Measurements from ENCODE around the gene WDR4.
"Not testable (repeated sequence)": the region's sequence is repeated elsewhere in the genome, so short reads cannot be mapped to it uniquely, and the experiment has no call there.

Gene WDR4

DNA sequence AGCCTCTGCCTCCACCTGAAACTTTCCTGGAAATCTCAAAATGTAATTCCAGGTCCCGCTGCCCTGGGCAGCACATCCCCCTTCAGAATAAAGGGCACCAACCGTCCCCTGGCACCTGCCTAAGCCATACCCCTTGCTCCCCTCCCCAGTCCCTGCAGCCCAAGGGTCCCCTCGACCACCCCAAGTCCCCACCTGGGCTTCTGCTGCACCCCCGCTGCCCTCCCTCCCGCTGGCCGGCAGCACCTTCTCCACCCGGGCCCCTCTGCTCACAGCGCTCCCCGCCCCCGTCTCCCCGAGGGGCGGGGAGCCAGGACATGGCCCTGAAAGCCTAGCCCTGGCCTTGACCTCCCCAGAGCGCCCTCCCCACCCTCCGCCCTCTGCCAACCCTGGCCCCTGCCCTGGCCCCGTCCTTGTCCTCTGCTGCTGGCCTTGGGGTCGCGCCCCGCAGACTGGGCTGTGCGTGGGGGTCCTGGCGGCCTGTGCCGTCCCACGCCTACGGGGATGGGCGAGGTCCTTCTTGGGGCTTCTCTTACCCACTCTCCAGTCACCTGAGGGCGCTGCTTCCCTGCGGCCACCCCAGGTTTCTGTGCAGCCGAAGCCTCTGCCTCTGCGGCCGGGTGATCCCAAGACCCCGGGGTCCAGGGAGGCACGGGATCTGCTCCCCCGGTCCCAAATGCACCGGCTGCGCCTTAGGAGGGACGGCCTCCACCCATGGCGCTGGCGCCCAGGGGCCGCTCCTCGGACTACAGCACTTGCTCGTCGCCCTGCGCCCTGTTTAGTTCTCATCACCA lies 41.7 kb downstream of the WDR4 start:
- no peak for DNase-seq

DNA sequence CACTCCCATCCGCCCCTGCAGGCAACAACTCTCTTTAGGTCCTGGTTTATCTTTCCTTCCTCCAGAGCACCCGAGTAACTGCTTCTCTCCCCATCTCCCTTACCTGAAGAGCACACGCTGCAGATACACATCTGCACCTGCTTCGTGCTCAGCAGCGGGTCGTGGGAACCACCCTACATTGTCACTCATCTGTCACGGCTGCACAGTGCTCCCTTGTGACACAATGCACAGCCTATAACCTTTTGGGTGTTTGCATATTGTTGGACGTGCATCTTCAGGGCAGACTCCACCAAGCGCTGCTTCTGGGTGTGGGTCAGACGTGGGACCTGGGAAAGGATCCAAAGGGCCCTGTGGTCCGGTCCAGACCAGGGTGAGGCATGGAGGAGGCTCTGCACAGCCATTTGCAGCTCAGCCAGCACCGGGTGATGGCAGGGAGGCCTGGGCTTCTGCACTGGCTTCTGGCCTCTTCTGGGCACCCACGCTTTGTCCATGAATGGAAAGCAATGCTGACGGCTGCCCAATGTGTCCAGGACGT lies 42.5 kb downstream of the WDR4 start:
- DNase-seq = no peak

DNA sequence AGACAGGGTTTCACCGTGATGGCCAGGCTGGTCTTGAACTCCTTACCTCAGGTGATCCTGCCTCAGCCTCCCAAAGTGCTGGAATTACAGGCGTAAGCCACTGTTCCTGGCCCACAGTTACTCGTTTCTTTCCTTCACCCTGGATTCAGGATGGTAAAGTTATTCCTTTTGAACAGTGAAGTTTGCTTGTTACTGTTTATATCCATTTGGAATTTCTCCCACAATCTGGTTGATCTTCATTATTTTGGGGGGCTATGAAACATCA lies 43.0 kb downstream of the WDR4 start:
- no peak for DNase-seq

DNA sequence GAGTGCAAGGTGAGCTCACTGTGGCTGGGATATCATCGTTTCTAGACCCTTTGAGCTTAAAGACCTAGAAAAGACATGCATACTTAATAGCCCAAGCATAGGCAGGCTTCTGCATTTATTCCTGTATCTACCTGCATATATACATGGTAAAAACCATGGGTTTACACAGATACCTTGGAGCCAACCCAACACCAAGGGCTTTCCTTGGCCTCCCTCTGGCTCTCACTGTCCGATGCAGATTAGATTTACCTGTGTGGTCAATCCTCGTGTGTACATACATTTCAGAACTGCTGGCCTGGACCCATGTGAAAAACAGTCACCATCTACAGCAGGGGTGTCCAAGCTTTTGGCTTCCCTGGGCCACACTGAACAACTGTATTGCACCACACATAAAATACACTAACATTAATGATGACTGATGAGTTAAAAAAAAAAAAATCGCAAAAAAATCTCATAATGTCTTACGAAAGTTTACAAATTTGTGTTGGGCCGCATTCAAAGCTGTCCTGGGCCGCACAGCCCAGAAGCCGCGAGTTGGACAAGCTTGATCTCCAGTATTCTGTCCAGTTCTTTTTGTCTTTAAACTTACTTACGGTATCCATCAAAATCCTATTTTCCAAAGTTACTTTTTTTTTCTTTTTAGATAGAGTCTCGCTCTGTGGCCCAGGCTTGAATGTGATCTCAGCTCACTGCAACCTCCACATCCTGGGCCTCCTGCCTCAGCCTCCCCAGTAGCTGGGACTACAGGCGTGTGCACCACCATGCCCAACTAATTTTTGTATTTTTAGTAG lies 43.5 kb downstream of the WDR4 start:
- DNase-seq = no peak

DNA sequence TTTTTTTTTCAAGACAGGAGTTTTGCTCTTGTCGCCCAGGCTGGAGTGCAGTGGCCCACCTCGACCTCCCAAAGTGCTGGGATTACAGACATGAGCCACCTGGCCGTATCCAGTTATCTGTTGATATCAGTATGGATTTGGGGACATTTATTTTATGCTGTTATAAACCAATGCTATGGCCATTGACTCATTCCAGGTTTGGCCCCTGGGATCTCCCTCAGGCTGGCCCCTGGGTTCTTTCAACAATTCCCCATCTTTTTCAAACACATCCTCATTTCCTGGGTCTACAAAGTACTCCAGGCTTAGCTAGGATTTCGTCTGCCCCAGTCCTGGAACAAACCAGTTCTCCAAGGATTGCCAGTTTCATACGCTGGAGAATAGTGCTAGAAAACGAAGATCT lies 44.1 kb downstream of the WDR4 start:
- no peak for DNase-seq

DNA sequence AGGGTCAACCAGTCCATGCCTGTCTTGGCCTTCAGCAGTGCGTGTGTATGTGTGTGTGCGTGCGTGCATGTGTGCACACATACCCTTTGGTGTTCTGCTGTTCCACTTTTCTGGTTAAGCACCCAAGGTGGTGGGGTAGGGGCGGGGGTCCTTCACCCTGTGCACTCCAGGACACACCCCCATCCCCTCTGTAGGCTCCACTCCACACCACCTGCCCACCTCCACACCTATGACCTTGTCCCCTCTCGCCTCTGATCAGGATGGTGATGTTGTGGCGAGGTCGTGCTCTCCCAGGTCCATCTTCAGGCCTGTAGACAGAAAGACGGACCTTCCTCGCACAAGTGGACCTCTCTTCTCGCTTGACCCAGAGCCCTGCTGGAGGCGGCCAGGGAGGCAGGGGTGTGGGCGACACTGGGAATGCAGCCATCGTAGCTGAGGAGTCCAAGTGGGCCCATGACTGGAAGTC lies 44.6 kb downstream of the WDR4 start:
- DNase-seq = no peak

DNA sequence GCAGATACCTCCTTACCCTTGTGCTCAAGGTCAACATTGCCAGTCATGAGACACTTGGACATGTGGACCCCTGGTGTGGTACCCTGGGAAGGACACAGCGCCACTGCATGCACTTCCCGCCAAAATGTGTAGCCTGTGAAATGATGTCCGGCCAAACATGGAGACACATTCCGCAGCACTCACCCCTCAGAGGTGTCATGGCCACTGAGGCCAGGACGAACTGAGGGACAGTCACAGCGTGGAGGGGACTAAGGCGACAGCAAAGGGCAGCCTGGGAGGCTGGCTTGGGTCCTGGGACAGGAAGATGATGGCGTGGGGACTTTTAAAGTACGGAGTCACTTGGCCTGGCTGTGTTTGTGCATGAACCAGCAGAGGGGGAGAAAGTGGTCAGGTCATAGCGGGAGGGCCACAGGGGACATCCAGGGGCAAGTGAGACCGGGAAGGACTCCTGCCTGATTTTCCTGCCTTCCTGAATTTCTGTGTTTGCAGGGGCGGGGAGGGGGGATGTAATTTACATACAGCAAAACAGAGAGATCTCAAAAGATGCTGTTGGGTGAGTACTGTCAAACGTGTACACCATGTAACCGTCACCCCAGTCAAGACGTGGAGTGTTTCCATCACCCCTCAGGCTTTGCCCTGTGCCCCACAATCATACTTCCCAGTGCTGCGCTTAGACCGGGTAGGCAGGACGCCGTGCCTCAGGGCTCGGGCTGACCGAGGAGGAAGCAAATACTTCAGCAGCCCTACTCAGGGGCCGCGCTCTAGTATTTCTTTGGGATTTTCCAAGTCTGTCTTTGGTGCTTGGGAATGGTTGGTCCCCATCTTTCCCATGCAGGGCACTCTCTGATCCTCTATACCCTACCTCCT lies 45.2 kb downstream of the WDR4 start:
- DNase-seq = no peak

DNA sequence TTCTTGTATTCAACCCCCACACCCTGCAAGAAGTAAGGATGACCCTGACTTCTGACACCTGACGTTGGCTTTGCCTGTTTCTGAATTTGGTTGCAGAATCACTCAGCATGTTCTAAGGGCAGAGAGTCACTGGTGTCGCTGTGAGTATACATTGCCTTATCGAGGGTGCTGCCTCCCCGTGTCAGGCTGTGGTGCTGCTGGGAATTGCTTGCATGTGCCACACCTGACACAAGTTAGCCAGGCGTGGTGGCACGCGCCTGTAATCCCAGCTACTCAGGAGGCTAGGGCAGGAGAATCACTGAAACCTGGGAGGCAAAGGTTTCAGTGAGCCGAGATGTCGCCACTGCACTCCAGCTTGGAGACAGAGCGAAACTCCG lies 45.9 kb downstream of the WDR4 start:
- DNase-seq = peak; percentile 56 to 80

DNA sequence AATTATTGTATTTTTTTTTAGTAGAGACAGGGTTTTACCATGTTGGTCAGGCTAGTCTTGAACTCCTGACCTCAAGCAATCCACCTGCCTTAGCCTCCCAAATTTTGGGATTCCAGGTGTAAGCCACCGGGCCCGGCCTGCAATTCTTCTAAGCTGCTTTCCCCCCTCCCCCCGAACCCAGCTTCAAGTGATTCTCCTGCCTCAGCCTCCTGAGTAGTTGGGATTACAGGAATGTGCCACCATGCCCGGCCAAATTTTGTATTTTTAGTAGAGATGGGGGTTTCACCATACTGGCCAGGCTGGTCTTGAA lies 47.1 kb downstream of the WDR4 start:
- DNase-seq = not testable (repeated sequence)

DNA sequence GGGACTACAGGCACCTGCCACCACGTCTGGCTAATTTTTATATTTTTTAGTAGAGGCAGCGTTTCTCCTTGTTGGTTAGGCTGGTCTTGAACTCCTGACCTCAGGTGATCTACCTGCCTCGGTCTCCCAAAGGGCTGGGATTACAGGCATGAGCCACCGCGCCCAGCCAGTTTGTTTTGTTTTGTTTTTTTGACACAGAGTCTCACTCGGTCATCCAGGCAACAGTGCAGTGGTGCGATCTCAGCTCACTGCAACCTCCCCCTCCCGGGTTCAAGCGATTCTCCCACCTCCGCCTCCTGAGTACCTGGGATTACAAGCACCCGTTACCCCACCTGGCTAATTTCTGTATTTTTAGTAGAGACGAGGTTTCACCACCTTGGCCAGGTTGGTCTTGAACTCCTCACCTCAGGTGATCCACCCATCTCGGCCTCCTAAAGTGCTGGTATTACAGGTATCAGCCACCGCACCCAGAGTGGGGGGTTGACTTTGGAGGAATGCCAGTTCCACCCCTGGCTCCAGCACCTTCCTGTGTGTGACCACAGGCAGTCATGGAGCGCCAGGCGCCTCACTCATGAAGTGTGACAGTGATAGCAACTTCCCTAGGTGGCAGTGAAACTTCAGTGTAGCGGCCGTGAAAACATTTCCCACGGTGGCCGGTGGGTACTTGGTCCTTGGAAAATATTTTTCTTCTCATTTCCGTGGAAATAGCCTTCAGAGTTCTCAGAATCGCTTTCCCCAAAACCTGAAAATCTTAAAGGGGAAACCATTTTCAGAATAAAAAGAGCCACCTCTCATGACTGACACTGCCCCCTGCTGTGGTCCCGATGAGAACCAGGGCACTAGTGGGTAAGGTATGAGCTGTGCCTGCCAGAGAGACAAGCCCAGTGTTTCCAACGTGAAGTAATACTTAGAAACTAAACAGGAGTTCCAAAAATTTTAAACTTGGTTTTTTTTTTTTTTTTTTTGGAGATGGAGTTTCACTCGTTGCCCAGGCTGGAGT lies 48.6 kb downstream of the WDR4 start:
- peak in 1 of 2 experiments; percentile 30 for DNase-seq

DNA sequence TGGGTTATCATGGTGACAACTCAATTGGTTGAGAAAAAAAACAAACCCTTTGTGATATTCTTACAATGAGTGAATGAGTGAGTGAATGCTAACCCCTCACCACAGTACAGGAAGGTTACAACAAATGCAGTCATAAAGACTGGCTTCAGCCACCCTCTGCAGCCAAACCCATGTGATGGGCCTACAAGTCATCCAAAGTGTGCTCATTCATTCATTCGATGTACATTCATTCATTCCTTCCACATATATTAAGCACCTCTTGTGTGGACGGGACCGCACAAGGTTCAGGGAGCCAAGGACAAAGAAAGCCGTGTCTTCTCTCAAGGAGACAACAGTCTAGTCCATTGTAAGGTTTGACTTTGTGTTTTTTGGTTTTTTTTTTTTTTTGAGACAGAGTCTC lies 49.4 kb downstream of the WDR4 start:
- no peak for DNase-seq

DNA sequence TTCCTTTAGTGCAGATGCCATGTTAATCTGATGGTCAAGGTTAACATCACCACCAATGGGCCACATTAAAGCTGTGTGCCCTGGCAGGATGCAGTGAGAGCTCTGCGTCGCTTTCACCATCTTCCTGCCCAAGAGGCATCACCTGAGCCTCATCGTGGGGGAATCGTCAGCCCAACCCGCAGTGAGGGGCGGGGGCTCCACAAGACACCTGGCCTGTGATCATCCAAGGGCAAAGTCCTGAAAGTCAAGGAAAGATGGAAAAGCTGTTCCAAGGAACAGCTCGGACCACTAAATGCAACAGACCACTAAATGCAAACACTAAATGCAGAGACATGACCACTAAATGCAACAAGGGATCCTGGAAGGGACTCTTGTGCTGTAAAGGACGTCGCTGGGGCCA lies 49.9 kb downstream of the WDR4 start:
- DNase-seq = no peak

DNA sequence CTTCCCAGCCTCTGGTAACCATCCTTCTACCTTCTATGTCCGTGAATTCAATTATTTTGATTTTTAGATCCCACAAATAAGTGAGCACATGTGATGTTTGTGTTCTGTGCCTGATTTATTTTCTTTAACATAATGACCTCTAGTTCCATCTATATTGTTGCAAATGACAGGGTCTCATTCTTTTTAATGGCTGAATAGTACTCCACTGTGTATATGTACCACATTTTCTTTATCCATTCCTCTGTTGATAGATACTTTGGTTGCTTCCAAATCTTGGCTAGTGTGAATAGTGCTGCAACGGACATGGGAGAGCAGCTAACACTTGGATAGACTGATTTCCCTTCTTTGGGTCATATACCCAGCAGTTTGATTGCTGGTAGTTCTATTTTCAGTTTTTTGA lies 51.8 kb downstream of the WDR4 start:
- DNase-seq = no peak

DNA sequence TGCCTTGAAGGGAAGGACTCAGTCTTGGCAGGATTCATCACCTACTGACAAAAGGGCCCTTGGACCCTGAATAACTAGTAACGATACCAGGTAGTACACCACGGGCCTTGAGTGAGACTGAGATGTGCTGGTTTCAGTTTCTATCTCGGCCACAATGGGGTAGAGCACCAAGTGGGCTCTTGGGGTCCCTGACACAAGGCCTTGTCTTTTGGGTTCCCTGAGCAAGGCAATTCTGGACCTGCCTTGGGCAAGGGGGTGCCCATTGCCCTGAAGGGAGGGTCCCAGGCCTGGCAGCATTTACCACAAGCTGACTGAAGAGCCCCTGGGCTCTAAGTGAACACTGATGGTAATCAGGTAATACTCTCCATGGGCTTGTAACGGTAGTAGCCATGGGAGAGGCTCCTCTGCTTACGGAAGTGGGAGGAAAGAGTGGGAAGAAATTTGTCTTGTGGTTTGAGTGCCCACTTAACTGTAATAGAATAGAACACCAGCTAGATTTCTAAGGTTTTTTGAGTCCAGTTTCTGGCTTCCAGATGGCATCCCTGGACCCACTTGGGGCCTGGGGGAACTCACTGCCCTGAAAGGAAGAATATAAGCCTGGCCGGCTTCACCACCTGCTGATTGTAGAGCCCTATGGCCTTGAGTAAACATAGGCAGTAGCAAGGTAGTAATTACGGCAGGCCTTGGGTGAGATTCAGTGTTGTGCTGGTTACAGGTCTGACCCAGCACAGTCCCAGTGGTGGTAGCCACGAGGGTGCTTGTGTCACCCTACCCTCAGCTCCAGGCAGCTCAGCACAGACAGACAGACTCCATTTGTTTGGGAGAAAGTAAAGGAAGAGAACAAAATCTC lies 58.5 kb downstream of the WDR4 start:
- DNase-seq = no peak

DNA sequence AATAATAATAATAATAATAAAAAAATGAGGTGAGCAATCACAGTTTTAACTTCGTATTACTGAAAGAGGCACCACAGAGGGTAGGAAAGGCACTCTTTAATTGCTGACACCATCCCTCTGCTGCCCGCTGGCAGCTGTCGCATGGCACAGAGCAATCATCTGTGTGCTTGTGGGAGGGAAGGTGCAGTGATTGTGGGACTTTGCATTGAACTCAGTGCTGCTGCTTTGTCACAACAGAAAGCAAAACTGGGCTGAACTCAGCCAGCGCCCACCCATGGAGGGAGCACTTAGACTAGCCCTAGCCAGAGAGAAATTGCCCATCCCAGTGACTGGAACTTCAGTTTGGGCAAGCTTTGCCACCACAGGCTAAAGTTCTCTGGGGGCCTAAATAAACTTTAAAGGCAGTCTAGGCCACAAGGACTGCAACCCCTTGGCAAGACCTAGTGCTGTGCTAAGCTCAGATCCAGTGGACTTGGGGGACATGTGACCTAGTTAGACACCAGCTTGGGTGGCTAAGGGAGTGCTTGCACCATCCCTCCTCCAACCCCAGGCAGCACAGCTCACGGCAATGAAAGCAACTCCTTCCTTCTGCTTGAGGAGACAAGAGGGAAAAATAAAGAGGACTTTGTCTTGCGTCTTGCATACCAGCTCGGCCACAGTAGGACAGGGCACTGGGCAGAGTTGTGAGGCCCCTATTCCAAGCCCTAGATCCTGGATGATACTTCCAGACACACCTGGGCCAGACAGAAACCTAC lies 59.3 kb downstream of the WDR4 start:
- DNase-seq = no peak

DNA sequence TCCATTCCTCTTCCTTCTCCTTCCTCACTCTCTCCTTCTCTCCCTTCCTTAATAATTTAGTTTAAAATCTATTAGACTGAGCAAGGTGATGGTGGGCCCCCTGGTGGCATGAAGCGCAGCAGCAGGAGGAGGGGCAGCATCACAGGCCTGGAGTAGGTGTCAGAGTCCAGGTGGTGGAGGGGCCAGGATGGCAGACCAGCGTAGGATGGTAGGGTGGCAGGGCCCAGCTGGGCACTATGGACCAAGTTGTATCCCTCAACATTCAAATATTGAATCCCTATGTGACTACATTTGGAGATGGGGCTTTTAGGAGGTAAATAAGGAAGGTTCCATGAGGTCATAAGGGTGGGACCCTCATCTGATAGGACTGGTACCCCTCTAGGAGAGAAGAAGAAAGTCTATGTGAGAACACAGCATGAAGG lies 61.0 kb downstream of the WDR4 start:
- peak in 1 of 2 experiments; percentile 72 for DNase-seq

DNA sequence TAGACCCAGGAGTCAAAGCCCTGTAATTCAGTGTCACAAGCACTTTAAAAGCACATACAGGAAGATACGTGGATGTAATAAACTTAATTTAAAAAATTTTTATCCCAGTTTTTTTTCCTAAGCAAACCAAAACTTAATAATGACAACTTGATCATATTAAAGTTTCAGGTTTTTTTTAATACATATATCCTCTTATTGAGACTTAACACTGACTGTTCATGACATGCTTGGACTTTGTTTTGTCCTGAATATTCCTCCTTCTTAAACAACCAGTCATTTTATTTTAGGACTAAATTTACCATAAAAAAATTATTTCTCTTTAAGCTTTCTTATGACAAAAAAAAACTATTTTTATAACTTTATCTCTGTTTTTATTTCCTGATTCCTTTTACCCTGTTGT lies 64.1 kb downstream of the WDR4 start:
- DNase-seq = no peak

DNA sequence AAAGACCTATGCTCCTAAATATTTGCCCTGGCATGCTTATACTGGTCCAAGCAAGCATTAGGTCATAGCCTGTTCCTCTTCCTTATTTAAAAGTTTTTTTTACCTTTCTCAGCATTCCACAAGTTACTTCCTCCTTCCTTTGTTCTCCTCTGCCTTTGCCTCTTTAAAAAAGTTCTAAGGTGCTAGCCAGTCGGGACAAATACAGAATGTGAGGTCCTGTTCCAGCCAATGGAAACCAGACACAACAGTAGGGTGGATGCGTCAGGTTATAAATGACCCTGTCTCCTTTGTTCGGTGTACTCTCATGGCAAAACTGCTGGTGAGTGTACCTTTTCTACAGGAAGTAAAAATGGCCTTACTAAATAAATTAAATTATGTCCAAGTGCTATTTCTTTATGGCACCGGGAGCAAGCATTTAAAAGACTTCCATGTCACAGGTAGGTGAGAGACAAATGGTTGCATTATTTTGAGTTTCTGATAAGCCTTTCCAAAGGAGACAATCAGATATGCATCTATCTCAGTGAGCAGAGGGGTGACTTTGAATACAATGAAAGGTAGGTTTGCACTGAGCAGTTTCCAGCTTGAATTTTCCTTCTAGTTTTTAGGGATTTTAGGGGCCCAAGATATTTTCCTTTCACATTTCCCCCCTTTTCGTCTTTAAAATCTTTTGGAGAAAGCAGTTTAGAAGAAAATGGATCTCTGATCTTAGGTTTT lies 66.7 kb downstream of the WDR4 start:
- not testable (repeated sequence) for DNase-seq

DNA sequence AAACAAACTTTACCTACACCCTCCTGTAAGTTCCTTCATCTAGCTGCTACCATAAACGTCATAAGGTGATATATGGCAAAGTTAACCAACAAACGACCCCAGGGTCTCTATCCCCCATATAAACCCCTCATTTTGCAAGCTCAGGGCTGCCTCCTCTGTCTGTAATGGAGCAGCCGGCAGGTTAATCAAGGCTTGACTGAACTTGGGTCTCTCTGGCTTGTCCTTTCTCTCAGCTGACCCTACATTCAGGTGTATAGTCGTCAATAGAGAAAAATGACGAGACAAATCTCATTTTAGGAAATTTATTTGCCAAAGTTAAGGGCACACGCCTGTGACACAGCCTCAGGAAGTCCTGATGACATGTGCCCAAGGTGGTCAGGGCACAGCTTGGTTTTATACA lies 67.4 kb downstream of the WDR4 start:
- no peak for DNase-seq
